Effector memory CD4-positive, alpha-beta T cell (primary cell): Measurements from ENCODE around the gene MYRFL.

Experiments
- DNase-seq, 3 donors: peaks; one replicate each; pipeline ENCODE4 v3.0.0-alpha.2; 2020
- H3K27ac ChIP-seq: 2 replicates; pipeline ENCODE4 v1.7.0; 2013; ENCODE audit warnings: mild to moderate bottlenecking, low read length, moderate library complexity; ENCODE audit not compliant: insufficient read depth, poor library complexity, severe bottlenecking
- H3K27me3 ChIP-seq: replicated peaks from 2 replicates; pipeline ENCODE4 v1.7.0; 2013; ENCODE audit warnings: mild to moderate bottlenecking, low read length; ENCODE audit not compliant: insufficient read depth, control insufficient read depth, poor library complexity, severe bottlenecking
- H3K36me3 ChIP-seq: 2 replicates; pipeline ENCODE4 v1.7.0; 2013; ENCODE audit warnings: mild to moderate bottlenecking, low read length, moderate library complexity; ENCODE audit not compliant: control insufficient read depth, insufficient read depth
- H3K4me1 ChIP-seq: 2 replicates; pipeline ENCODE4 v1.7.0; 2013; ENCODE audit warnings: low read length, mild to moderate bottlenecking; ENCODE audit not compliant: control insufficient read depth, insufficient read depth, poor library complexity, severe bottlenecking
- H3K4me3 ChIP-seq: 2 replicates; pipeline ENCODE4 v1.7.0; 2013; ENCODE audit warnings: low read length, low read depth, mild to moderate bottlenecking; ENCODE audit not compliant: insufficient read depth, poor library complexity, severe bottlenecking
- H3K9me3 ChIP-seq: 2 replicates; pipeline ENCODE4 v1.7.0; 2013; ENCODE audit warnings: mild to moderate bottlenecking, low read length, moderate library complexity; ENCODE audit not compliant: control insufficient read depth

Gene MYRFL

GRCh38 chr12:69905801-69906200 is 80.8 kb downstream of the MYRFL start:
- Histone ChIP-seq H3K4me1 (no peaks in the 10 kb centered on the region), H3K36me3 (no peaks in the 10 kb centered on the region), H3K27ac (no peak overlapping the region), H3K4me3 (no peak overlapping the region), H3K27me3 (no peaks in the 10 kb centered on the region), H3K9me3 (no peaks in the 10 kb centered on the region)
- no peak for DNase-seq

GRCh38 chr12:69906411-69907216 is 81.6 kb downstream of the MYRFL start:
- Histone ChIP-seq H3K9me3 (no peaks in the 10 kb centered on the region), H3K27me3 (no peaks in the 10 kb centered on the region), H3K4me1 (no peaks in the 10 kb centered on the region), H3K36me3 (no peaks in the 10 kb centered on the region), H3K4me3 (no peak overlapping the region), H3K27ac (no peak overlapping the region)
- DNase-seq: no peak

DNA sequence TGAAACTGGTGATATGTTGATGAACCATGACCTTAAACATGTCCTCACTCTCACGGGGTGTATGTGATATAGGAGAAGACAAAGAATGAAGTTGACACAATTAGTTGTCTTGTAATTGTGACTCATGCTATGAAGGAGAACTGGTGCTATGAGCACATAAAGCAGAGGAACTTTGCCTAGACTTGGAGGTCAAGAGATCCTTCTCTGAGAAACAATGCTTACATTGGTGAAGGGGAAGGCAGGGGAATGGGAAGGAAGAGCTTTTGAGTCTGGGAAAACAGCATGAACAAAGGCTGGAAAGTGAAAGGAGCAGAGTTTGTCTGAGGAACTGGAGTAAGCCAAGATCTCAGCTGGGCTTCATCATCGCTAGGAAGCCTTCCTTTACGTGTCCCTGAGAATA is 83.2 kb downstream of the MYRFL start:
- H3K27ac ChIP-seq: no peak overlapping the region
- H3K36me3 ChIP-seq: no peaks in the 10 kb centered on the region
- H3K4me3 ChIP-seq: no peak overlapping the region
- H3K4me1 ChIP-seq: no peaks in the 10 kb centered on the region
- no peaks in the 10 kb centered on the region for H3K27me3 ChIP-seq
- no peak for DNase-seq
- H3K9me3 ChIP-seq: no peaks in the 10 kb centered on the region

- DNase-seq: no peak
- no peaks in the 10 kb centered on the region for H3K9me3 ChIP-seq
- no peak overlapping the region for H3K27ac ChIP-seq
- H3K4me1 ChIP-seq: no peaks in the 10 kb centered on the region
- H3K27me3 ChIP-seq: no peaks in the 10 kb centered on the region
- H3K4me3 ChIP-seq: no peak overlapping the region
- no peaks in the 10 kb centered on the region for H3K36me3 ChIP-seq
Measured at GRCh38 chr12:69910694-69911093, 85.7 kb downstream of the MYRFL start.

GRCh38 chr12:69913526-69913925 is 88.5 kb downstream of the MYRFL start:
- no peak for DNase-seq
- Histone ChIP-seq H3K4me3 (no peak overlapping the region), H3K36me3 (no peaks in the 10 kb centered on the region), H3K27me3 (no peaks in the 10 kb centered on the region), H3K27ac (no peak overlapping the region), H3K4me1 (no peaks in the 10 kb centered on the region), H3K9me3 (no peaks in the 10 kb centered on the region)

DNA sequence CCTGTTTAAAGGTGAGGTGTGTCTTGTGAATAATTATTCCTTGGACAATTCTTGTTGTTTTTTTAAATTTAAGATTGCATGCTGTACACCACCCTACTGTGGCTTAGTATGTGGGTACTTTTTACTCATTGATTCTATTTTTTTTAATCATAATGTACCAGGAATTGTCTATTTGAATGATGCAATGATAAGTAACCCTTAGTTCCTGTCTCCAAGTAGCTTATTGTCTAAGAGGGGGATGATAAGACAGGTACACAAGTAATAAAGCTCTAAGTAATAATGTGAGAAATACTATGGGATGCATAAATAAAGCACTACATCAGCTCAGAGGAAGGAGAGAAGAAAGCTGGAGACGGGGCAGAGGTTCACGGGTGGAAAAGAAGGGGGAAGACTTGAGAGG is 90.9 kb downstream of the MYRFL start:
- Histone ChIP-seq H3K27me3 (no peaks in the 10 kb centered on the region), H3K27ac (no peak overlapping the region), H3K9me3 (no peaks in the 10 kb centered on the region), H3K4me3 (no peak overlapping the region), H3K4me1 (no peaks in the 10 kb centered on the region), H3K36me3 (no peaks in the 10 kb centered on the region)
- no peak for DNase-seq

DNA sequence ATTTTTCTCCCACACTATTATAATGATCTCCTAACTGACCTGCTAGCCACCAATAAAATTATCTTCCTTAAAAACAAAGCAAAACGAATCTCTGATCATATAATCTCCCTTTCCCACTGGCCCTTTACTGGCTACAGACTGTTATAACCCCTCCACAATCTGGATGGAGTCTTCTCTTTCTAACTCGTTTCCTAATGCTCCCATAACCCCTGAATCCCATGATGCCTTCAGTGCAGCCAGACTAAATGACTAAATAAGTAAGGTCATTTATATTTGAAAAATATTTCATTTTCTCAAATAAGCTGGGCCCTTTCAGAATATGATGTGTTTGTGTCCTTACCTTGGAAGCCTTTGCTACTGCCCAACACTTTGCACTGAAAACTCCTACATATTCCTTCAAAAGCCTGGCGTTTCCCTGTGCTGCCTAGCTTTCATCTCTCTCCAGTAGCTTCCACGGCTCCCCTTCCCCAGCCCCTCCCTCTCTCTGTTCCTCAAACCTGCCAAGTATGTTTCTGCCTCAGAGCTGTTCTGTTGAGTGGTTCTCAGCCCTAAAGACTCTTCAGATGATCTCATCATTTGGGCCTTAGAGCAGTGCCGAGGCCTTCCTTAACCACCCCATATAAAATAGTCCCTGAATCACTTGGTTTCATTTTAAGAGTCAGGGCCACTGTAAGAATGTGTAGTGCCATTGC is 91.7 kb downstream of the MYRFL start:
- no peak overlapping the region for H3K4me3 ChIP-seq
- H3K36me3 ChIP-seq: no peaks in the 10 kb centered on the region
- no peaks in the 10 kb centered on the region for H3K4me1 ChIP-seq
- no peaks in the 10 kb centered on the region for H3K27me3 ChIP-seq
- H3K9me3 ChIP-seq: no peaks in the 10 kb centered on the region
- no peak overlapping the region for H3K27ac ChIP-seq
- DNase-seq: no peak

GRCh38 chr12:69918287-69918686 is 93.3 kb downstream of the MYRFL start:
- Histone ChIP-seq H3K27ac (no peak overlapping the region), H3K27me3 (no peaks in the 10 kb centered on the region)

DNA sequence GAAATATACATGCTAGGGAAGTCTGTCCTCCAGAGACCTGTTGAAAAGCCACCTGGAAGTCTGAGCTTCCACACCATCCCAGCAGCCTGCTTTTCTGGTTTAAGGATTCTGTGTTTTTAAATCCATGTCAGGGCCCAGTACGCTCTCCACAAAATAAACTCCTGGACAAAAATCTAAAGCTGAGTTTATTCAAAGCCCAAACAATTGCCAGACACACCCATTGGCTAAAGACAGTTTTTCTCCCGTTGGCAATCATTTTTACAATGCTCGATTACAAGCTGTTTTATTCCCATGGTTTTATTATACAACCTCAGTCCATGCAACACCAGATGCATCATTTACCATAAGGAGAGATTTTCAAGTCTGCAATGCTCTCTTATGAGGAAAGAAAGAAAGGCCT is 94.5 kb downstream of the MYRFL start:
- Histone ChIP-seq H3K27me3 (no peaks in the 10 kb centered on the region), H3K9me3 (no peaks in the 10 kb centered on the region), H3K27ac (no peak overlapping the region), H3K4me1 (no peaks in the 10 kb centered on the region), H3K4me3 (no peak overlapping the region), H3K36me3 (no peaks in the 10 kb centered on the region)
- no peak for DNase-seq

More at GRCh38 chr12:69918287-69918686, 93.3 kb downstream of the MYRFL start:
- DNase-seq: no peak
- Histone ChIP-seq H3K36me3 (no peaks in the 10 kb centered on the region), H3K4me3 (no peak overlapping the region), H3K9me3 (no peaks in the 10 kb centered on the region), H3K4me1 (no peaks in the 10 kb centered on the region)

- Histone ChIP-seq H3K4me3 (no peak overlapping the region), H3K27me3 (no peaks in the 10 kb centered on the region), H3K27ac (no peak overlapping the region), H3K4me1 (no peaks in the 10 kb centered on the region), H3K9me3 (no peaks in the 10 kb centered on the region), H3K36me3 (no peaks in the 10 kb centered on the region)
- no peak for DNase-seq
Measured at GRCh38 chr12:69921831-69922230, 96.8 kb downstream of the MYRFL start.
